Spinal cord (tissue), 10 donors: ENCODE measurements around the gene CAMK1D. TPM values are rescaled to one million over a fixed set of nuclear protein-coding genes. Genes with fewer than 3 reads are reported as not detected.

Experiments used
- DNase-seq, 6 donors: peaks; one replicate each; pipeline versions ENCODE4 v3.0.0 to v3.0.0-alpha.2; 2013 to 2015; ENCODE audit warnings: low spot score in 6 of 6, low read depth in 4 of 6
- H3K27ac ChIP-seq: one replicate; pipeline ENCODE4 v1.5.1; 2013; ENCODE audit warnings: low read depth, low read length, control low read depth
- H3K27me3 ChIP-seq: one replicate; pipeline ENCODE4 v1.6.1; 2013; ENCODE audit warnings: low read length; ENCODE audit not compliant: control insufficient read depth, insufficient read depth
- H3K36me3 ChIP-seq: one replicate; pipeline ENCODE4 v1.6.1; 2013; ENCODE audit warnings: low read length; ENCODE audit not compliant: control insufficient read depth, insufficient read depth
- H3K4me1 ChIP-seq: one replicate; pipeline ENCODE4 v1.6.1; 2013; ENCODE audit warnings: low read length; ENCODE audit not compliant: control insufficient read depth, insufficient read depth
- H3K4me3 ChIP-seq: one replicate; pipeline ENCODE4 v1.5.1; 2013; ENCODE audit warnings: low read depth, low read length, control low read depth
- H3K9me3 ChIP-seq: one replicate; pipeline ENCODE4 v1.6.1; 2013; ENCODE audit warnings: low read length; ENCODE audit not compliant: control insufficient read depth, insufficient read depth
- WGBS: methylation state at CpG from one replicate; pipeline ENCODE4 v1.1.5; 2013; ENCODE audit warnings: missing lambda C conversion rate; ENCODE audit not compliant: insufficient coverage; 5-methylcytosine and 5-hydroxymethylcytosine counted together
- polyA plus RNA-seq, 2 donors: library from polyadenylated mRNA; unstranded; fragments of 120-200 nt; gene quantifications; one replicate each; pipeline ENCODE4 v1.2.1, GENCODE V29; 2013; ENCODE audit not compliant: insufficient read length in 2 of 2
- small RNA-seq: library from RNA; depleted of rRNA; stranded (forward); fragments of <200 nt; gene quantifications from one replicate; pipeline ENCODE3, GENCODE V24; 2014; ENCODE audit warnings: low replicate concordance
- total RNA-seq, 2 donors: library from RNA; depleted of rRNA in 1 of 2; stranded (reverse); fragments of 120-200 nt in 1 of 2; fragments of >200 nt in 1 of 2; gene quantifications; one replicate each; pipeline versions ENCODE4 v1.2.3 to v1.2.4, GENCODE V29; 2013 to 2014
- donor health status: healthy.

Gene CAMK1D
- total and polyA plus RNA-seq, 4 donors = 25.2 to 39.0 (median 33.9) TPM

GRCh38 chr10:12872577-12872976, 523.2 kb downstream of the CAMK1D start:
- Histone ChIP-seq H3K27me3 (no peaks in the 10 kb centered on the region), H3K9me3 (no peaks in the 10 kb centered on the region), H3K27ac (no peak overlapping the region), H3K4me1 (peaks cover 3% of the 10 kb centered on the region), H3K36me3 (no peaks in the 10 kb centered on the region), H3K4me3 (no peak overlapping the region)
- DNase-seq = no peak
- 83% methylated on average over 7 of the region's 9 CpGs for WGBS

GRCh38 chr10:12873172-12873571, 523.8 kb downstream of the CAMK1D start:
- Histone ChIP-seq H3K27me3 (no peaks in the 10 kb centered on the region), H3K4me3 (no peak overlapping the region), H3K36me3 (no peaks in the 10 kb centered on the region), H3K27ac (no peak overlapping the region), H3K9me3 (no peaks in the 10 kb centered on the region), H3K4me1 (peaks cover 3% of the 10 kb centered on the region)
- 90% methylated on average over 7 of the region's 8 CpGs for WGBS
- peak in 1 of 6 donors; percentile 8 for DNase-seq

GRCh38 chr10:12874501-12874900, 525.2 kb downstream of the CAMK1D start:
- Histone ChIP-seq H3K4me1 (peaks cover 3% of the 10 kb centered on the region), H3K27ac (no peak overlapping the region), H3K27me3 (no peaks in the 10 kb centered on the region), H3K9me3 (no peaks in the 10 kb centered on the region), H3K36me3 (no peaks in the 10 kb centered on the region), H3K4me3 (no peak overlapping the region)
- 95% methylated on average over 3 of the region's 6 CpGs for WGBS
- no peak for DNase-seq

DNA sequence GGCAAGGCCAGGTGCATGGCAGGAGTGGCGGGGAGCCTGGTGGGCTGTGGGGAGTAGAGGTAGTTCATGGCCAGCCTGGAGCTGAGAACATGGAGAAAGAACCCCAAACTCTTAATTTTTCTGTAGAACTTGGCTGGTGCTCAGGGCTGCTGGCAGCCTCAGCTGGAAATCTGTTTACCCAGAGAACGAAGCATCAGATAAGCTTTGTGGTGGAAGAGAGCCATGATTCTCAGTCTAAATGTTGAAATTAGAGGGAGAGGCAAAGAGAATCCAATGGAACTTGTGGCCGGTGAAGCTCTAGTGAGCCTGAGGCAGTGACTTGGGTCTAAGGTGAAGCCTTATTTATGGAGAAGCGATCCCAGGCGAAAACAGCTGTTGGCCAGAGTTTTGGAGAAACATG, 525.8 kb downstream of the CAMK1D start:
- no peaks in the 10 kb centered on the region for H3K27me3 ChIP-seq
- H3K4me1 ChIP-seq = peaks cover 3% of the 10 kb centered on the region
- H3K36me3 ChIP-seq = no peaks in the 10 kb centered on the region
- 66% methylated on average over 5 of the region's 5 CpGs for WGBS
- no peak overlapping the region for H3K27ac ChIP-seq
- no peaks in the 10 kb centered on the region for H3K9me3 ChIP-seq
- DNase-seq = peak in 2 of 6 donors; percentile 19 to 81
- no peak overlapping the region for H3K4me3 ChIP-seq

DNA sequence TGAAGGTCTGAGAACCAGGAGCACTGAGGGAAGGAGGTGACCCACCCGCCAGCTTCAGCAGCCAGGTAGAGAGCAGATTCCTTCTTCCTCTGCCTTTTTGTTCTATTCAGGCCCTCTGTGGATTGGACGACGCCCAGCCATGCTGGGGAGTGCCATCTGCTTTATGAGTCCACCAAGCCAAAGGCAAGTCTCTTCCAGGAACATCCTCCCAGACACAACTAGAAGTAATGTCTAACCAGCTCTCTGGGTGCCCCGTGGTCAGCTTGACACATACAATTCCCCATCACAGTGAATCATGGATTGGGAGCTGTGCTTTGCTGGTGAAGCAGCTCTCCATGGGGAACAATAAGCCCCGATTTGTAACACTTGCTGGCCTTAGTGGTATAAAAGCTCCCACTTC, 526.9 kb downstream of the CAMK1D start:
- WGBS = 100% methylated on average over 2 of the region's 5 CpGs

DNA sequence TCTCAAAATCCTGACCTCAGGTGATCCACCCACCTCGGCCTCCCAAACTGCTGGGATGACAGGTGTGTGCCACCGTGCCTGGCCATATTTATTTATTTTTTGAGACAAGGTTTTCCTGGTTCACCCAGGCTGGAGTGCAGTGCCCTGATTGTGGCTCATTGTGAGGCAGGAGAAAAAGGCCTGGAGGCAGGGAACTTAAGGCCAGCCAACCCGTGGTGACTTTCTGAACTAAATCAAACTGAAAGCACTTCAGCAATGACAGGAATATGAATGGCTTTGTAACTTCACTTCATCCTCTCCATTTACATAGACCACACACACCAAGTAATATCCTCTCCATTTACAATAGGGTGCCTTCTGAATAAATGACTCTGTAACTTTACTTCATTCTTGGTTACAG, 527.8 kb downstream of the CAMK1D start:
- Histone ChIP-seq H3K4me1 (peaks cover 3% of the 10 kb centered on the region), H3K9me3 (no peaks in the 10 kb centered on the region), H3K27me3 (no peaks in the 10 kb centered on the region), H3K36me3 (no peaks in the 10 kb centered on the region), H3K27ac (no peak overlapping the region), H3K4me3 (no peak overlapping the region)
- DNase-seq = no peak
- no CpG with 5 or more reads among the region's 3 CpGs for WGBS

More for the DNA sequence above, 526.9 kb downstream of the CAMK1D start:
- peaks cover 3% of the 10 kb centered on the region for H3K4me1 ChIP-seq
- peak in 2 of 6 donors; percentile 8 to 32 for DNase-seq
- H3K4me3 ChIP-seq = no peak overlapping the region
- H3K27me3 ChIP-seq = no peaks in the 10 kb centered on the region
- H3K27ac ChIP-seq = no peak overlapping the region
- no peaks in the 10 kb centered on the region for H3K9me3 ChIP-seq
- H3K36me3 ChIP-seq = no peaks in the 10 kb centered on the region

- DNase-seq = no peak
Observed at GRCh38 chr10:12880423-12880822, 531.1 kb downstream of the CAMK1D start.

DNA sequence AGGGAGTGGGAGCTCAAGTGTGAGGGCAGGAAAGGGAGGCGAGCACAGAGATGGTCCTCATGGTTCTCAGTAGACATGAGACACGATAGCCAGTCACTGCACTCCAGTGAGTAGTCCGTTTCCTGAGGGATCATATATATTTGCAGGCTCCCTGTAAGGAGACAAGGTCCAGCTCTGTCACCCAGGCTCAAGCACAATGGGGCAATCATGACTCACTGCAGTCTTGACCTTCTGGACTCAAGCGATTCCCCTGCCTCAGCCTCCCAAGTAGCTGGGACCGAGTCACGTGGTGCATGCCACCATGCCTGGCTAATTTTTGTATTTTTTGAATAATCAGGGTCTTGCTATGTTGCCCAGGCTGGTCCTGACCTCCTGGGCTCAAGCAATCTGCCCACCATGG, 535.5 kb downstream of the CAMK1D start:
- H3K4me3 ChIP-seq = no peak overlapping the region
- no peaks in the 10 kb centered on the region for H3K9me3 ChIP-seq
- H3K27me3 ChIP-seq = no peaks in the 10 kb centered on the region
- WGBS = 83% methylated on average over 5 of the region's 6 CpGs
- no peak for DNase-seq
- no peak overlapping the region for H3K27ac ChIP-seq
- peaks cover 5% of the 10 kb centered on the region for H3K4me1 ChIP-seq
- no peaks in the 10 kb centered on the region for H3K36me3 ChIP-seq

More at GRCh38 chr10:12880423-12880822, 531.1 kb downstream of the CAMK1D start:
- Histone ChIP-seq H3K27me3 (no peaks in the 10 kb centered on the region), H3K27ac (no peak overlapping the region), H3K9me3 (no peaks in the 10 kb centered on the region), H3K4me1 (no peaks in the 10 kb centered on the region), H3K4me3 (no peak overlapping the region), H3K36me3 (no peaks in the 10 kb centered on the region)

Small RNA genes within 50 kb of the gene (small RNA-seq; reads per million reads assigned to genes)
- 0.06 reads per million for gene MIR4480
- gene MIR548Q = not detected
- gene RF00279 = not detected
- not detected for gene RN7SL198P
- not detected for gene RNU6ATAC39P

Other genes starting within 250 kb of the CAMK1D start
- 10 to 100 TPM; 16.9 to 70.3 TPM for gene SEC61A2, start 219.9 kb upstream of the CAMK1D start, total RNA-seq
- 10 to 100 TPM; 72.4 to 73.3 TPM for gene SEC61A2, start 219.9 kb upstream of the CAMK1D start, polyA plus RNA-seq
- gene NUDT5, start 153.7 kb upstream of the CAMK1D start, total RNA-seq = 10 to 100 TPM; 29.7 to 62.3 TPM
- 10 to 100 TPM; 43.3 to 48.6 TPM for gene NUDT5, start 153.7 kb upstream of the CAMK1D start, polyA plus RNA-seq
- gene CDC123, start 153.4 kb upstream of the CAMK1D start, total RNA-seq = 100 to 1,000 TPM in 1 of 2 donors, 10 to 100 TPM in 1; 86.2 to 105 TPM
- 100 to 1,000 TPM; 113 to 136 TPM for gene CDC123, start 153.4 kb upstream of the CAMK1D start, polyA plus RNA-seq